OCI-LY7 (cell line): ENCODE data around the gene AXIN2. TPM values are rescaled to one million over a fixed set of nuclear protein-coding genes. Genes with fewer than 3 reads are reported as not detected.
A peak's percentile ranks its signal among the peaks of the same experiment; 100 is the strongest.

Source experiments
- BruUV-seq: library from RNA; stranded (reverse); fragments of 400-500 nt; replicated peaks from 2 replicates; lab custom pipeline; 2021; lab: Mats Ljungman, UMichigan
- CTCF ChIA-PET: fragments of 300-600 bp; sonication (Branson Sonifier 250); formaldehyde crosslinking; loops from one replicate; lab custom pipeline; 2022; ENCODE audit warnings: antibody characterized with exemption; ENCODE audit not compliant: unreplicated experiment; lab: Charles Lee
- POLR2A ChIA-PET: fragments of 300-600 bp; sonication (Branson Sonifier 250); formaldehyde crosslinking; loops from one replicate; lab custom pipeline; 2022; ENCODE audit warnings: antibody characterized with exemption; lab: Charles Lee
- DNase-seq: peaks from one replicate; pipeline ENCODE4 v3.0.0-alpha.2; 2015; ENCODE audit warnings: low spot score
- H2AFZ ChIP-seq: fragments of 200-600 bp; sonication (generic), shearing (Covaris generic); 2 replicates; pipeline ENCODE4 v1.6.1; 2014; ENCODE audit warnings: mild to moderate bottlenecking, antibody characterized with exemption, low read length, moderate library complexity
- H3K27ac ChIP-seq: fragments of 200-600 bp; sonication (generic); 2 replicates; pipeline ENCODE4 v1.5.1; 2014; ENCODE audit warnings: mixed run types, low read depth, mild to moderate bottlenecking, moderate library complexity, low read length, inconsistent platforms; ENCODE audit not compliant: poor library complexity, severe bottlenecking
- H3K36me3 ChIP-seq: fragments of 200-600 bp; sonication (generic); 2 replicates; pipeline ENCODE4 v1.6.1; 2014; ENCODE audit warnings: mild to moderate bottlenecking, antibody characterized with exemption, low read length, moderate library complexity, mixed read lengths; ENCODE audit not compliant: insufficient read depth
- H3K4me1 ChIP-seq: fragments of 200-600 bp; sonication (generic); 2 replicates; pipeline ENCODE4 v1.5.1; 2014; ENCODE audit warnings: mild to moderate bottlenecking, low read length; ENCODE audit not compliant: insufficient read depth, poor library complexity, severe bottlenecking
- H3K4me2 ChIP-seq: fragments of 200-600 bp; sonication (generic); 2 replicates; pipeline ENCODE4 v1.6.1; 2014; ENCODE audit warnings: mild to moderate bottlenecking, low read length
- H3K4me3 ChIP-seq: fragments of 200-600 bp; sonication (generic); 2 replicates; pipeline ENCODE4 v1.5.1; 2014; ENCODE audit warnings: mild to moderate bottlenecking, low read depth, low read length; ENCODE audit not compliant: poor library complexity, severe bottlenecking
- H3K79me2 ChIP-seq: fragments of 200-600 bp; sonication (generic); 2 replicates; pipeline ENCODE4 v1.6.1; 2016; ENCODE audit warnings: low read depth, mild to moderate bottlenecking, low read length, moderate library complexity, mixed read lengths; ENCODE audit not compliant: insufficient read depth
- H3K9me2 ChIP-seq: fragments of 200-600 bp; sonication (generic); 2 replicates; pipeline ENCODE4 v1.6.1; 2016; ENCODE audit warnings: mild to moderate bottlenecking, low read length, mixed read lengths; ENCODE audit not compliant: insufficient read depth
- H3K9me3 ChIP-seq: fragments of 200-600 bp; sonication (generic); 2 replicates; pipeline ENCODE4 v1.6.1; 2014; ENCODE audit warnings: mild to moderate bottlenecking, mixed run types, low read length, mixed read lengths
- H4K20me1 ChIP-seq: fragments of 200-600 bp; sonication (generic); 2 replicates; pipeline ENCODE4 v1.6.1; 2014; ENCODE audit warnings: mild to moderate bottlenecking, antibody characterized with exemption, low read length, moderate library complexity, mixed read lengths; ENCODE audit not compliant: insufficient read depth
- EZH2phosphoT487 ChIP-seq: fragments of 200-600 bp; sonication (generic); IDR thresholded peaks from 2 replicates; pipeline ENCODE4 v1.6.1; 2018; ENCODE audit warnings: low read depth, borderline replicate concordance, mild to moderate bottlenecking, mixed run types, antibody characterized with exemption, low read length, moderate library complexity, mixed read lengths
- intact Hi-C: fragments of 100-400 bp; cut with micrococcal nuclease; formaldehyde crosslinking; loops from one replicate; pipeline ENCODE4 v1.10.0; 2022; ENCODE audit not compliant: unreplicated experiment
- total RNA-seq, 2 experiments: library from RNA; depleted of rRNA in 1 of 2; stranded (reverse); fragments of >200 nt in 1 of 2; shearing (Covaris generic) in 1 of 2; gene quantifications; 2 replicates each; pipeline ENCODE4 v1.2.3, GENCODE V29; 2014 to 2022
- TF ChIP-seq, protein P1 (sequence below): fragments of 200-600 bp; sonication (generic); conservative IDR thresholded peaks from 2 replicates; pipeline ENCODE4 v1.5.1; 2014; ENCODE audit warnings: mild to moderate bottlenecking, antibody characterized with exemption, low read length, moderate library complexity, mixed read lengths

Gene AXIN2
- total RNA-seq, 2 experiments from 2014 or later: 8.5 TPM

DNA sequence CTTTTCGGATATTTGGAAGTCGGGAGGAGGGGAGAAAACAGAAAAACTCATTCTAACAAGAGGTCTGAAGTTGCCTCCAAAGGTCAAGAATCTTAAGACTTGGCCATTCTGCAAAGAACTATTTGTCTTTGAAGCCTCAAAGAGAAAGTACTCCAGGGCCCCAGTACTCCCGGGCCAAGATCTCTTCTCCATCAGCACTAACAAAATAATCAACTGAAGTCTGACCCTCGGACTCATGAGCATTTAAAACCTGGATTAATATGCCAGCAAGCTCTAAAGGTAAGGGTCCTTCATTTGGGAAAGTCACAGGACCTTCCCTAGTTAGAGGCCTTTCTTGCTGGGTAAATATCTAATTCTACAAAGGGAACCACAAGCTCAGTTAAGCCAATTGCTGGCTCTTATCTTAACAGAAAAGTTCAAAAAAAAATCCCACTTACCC lies 4.5 kb downstream of the AXIN2 start:
- intact Hi-C loops: loop anchor here (2.0 to 10.0 kb wide), 3 partner anchors 262 to 608 kb away; no protein-coding TSS in a partner anchor
- BruUV-seq: no TSS peak

DNA sequence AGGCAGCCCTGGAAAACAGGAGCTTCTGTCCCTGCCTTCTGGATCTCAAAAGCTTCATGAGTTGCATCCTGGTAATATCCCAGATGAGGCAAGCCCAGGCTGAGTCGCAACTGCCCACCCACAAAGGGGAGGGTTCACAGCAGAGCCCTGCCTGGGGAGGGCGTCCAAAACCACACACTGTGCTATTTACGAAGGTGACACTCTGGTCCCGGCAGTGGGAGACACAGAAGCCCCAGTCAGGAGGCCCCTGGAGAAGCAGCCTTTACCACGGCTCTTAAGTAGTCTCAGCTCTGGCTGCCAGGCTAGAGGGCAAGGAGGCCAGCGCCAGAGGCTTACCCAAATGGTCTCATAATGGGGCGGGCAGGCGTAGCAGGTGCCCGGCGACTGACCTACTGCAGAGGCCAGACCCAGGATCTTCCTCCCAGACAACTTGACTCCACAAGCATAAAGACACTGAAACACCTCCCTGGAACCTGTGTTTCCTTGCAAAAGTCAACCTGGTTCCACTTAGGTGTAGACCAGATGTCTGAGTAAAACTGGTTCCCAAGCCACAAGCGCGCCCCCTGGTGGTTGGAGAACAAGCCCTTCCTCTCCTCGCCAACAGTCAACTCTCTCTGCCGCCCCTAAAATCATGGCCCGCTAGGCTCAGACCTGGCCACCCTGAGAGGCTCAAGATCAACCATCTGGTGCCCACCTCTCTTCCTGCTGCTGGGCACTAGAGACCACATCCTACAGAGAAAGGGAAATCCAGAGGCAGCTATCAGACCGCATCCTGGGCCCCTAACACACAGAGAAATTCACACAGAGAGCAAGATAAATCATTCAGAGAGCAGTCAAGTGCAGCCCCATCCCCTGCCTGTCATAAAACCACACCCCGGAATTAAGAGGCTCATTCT lies 5.2 kb downstream of the AXIN2 start:
- no TSS peak for BruUV-seq
- POLR2A ChIA-PET: interaction anchor here (0.6 kb wide), 1 partner anchor 1392 kb away, joined by 3 read pairs; no protein-coding TSS in a partner anchor
- H3K79me2 ChIP-seq: peaks cover 7% of the 10 kb centered on the region; the same call in 1 of the 2 replicates
- H3K4me3 ChIP-seq: no peak overlapping the region
- peaks cover 5% of the 10 kb centered on the region; the same call in 1 of the 2 replicates for H4K20me1 ChIP-seq
- no peaks in the 10 kb centered on the region for H3K9me3 ChIP-seq
- 0 out of 2 replicates have a peak, but pooled peaks cover 13% of the 10 kb centered on the region for H3K36me3 ChIP-seq
- CTCF ChIA-PET: no interaction called here
- H3K9me2 ChIP-seq: no peaks in the 10 kb centered on the region
- H3K27ac ChIP-seq: no peak overlapping the region
- TF ChIP-seq EZH2phosphoT487: no peak
- TF ChIP-seq, protein P1, sequence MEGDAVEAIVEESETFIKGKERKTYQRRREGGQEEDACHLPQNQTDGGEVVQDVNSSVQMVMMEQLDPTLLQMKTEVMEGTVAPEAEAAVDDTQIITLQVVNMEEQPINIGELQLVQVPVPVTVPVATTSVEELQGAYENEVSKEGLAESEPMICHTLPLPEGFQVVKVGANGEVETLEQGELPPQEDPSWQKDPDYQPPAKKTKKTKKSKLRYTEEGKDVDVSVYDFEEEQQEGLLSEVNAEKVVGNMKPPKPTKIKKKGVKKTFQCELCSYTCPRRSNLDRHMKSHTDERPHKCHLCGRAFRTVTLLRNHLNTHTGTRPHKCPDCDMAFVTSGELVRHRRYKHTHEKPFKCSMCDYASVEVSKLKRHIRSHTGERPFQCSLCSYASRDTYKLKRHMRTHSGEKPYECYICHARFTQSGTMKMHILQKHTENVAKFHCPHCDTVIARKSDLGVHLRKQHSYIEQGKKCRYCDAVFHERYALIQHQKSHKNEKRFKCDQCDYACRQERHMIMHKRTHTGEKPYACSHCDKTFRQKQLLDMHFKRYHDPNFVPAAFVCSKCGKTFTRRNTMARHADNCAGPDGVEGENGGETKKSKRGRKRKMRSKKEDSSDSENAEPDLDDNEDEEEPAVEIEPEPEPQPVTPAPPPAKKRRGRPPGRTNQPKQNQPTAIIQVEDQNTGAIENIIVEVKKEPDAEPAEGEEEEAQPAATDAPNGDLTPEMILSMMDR: peak; percentile 95
- peak; percentile 75 for DNase-seq
- H2AFZ ChIP-seq: no peak overlapping the region
- H3K4me2 ChIP-seq: peak overlapping the region; percentile 39; the same call in 1 of the 2 replicates
- intact Hi-C loops: loop anchor here (2.0 to 10.0 kb wide), 3 partner anchors 261 to 609 kb away; no protein-coding TSS in a partner anchor
- H3K4me1 ChIP-seq: peaks cover 12% of the 10 kb centered on the region

More for the DNA sequence above, 4.5 kb downstream of the AXIN2 start:
- Histone ChIP-seq H3K9me2 (no peaks in the 10 kb centered on the region), H4K20me1 (peaks cover 5% of the 10 kb centered on the region; the same call in 1 of the 2 replicates), H3K36me3 (0 out of 2 replicates have a peak, but pooled peaks cover 13% of the 10 kb centered on the region), H3K4me1 (peaks cover 15% of the 10 kb centered on the region), H3K4me2 (peak overlapping the region; percentile 39; the same call in 1 of the 2 replicates), H3K4me3 (no peak overlapping the region), H3K9me3 (no peaks in the 10 kb centered on the region), H3K79me2 (peaks cover 7% of the 10 kb centered on the region; the same call in 1 of the 2 replicates), H3K27ac (no peak overlapping the region), H2AFZ (no peak overlapping the region)
- no peak for DNase-seq
- TF ChIP-seq, protein P1: no peak
- TF ChIP-seq EZH2phosphoT487: no peak
- ChIA-PET POLR2A (interaction anchor here (0.7 kb wide), 1 partner anchor 33 kb away, joined by 3 read pairs; no protein-coding TSS in a partner anchor), CTCF (no interaction called here)
